HG02970 (cell line): Measurements from ENCODE around the gene SPG11.
"Not testable (repeated sequence)": the region's sequence is repeated elsewhere in the genome, so short reads cannot be mapped to it uniquely, and the experiment has no call there.

Experiments
- ATAC-seq: cut with Tn5 transposase; IDR thresholded peaks from one replicate; pipeline ENCODE4 v1.9.1; 2021; ENCODE audit warnings: mild to moderate bottlenecking, moderate library complexity, moderate number of reproducible peaks; ENCODE audit not compliant: unreplicated experiment, low FRiP score

The SPG11 gene

GRCh38 chr15:44570361-44570760, 93.1 kb downstream of the SPG11 start:
- ATAC-seq: no peak

- no peak for ATAC-seq
Observed at GRCh38 chr15:44569316-44569715, 94.1 kb downstream of the SPG11 start.

GRCh38 chr15:44568338-44568737, 95.1 kb downstream of the SPG11 start:
- no peak for ATAC-seq

GRCh38 chr15:44566155-44566540, 97.3 kb downstream of the SPG11 start:
- ATAC-seq: no peak

GRCh38 chr15:44565387-44566154, 97.9 kb downstream of the SPG11 start:
- no peak for ATAC-seq

DNA sequence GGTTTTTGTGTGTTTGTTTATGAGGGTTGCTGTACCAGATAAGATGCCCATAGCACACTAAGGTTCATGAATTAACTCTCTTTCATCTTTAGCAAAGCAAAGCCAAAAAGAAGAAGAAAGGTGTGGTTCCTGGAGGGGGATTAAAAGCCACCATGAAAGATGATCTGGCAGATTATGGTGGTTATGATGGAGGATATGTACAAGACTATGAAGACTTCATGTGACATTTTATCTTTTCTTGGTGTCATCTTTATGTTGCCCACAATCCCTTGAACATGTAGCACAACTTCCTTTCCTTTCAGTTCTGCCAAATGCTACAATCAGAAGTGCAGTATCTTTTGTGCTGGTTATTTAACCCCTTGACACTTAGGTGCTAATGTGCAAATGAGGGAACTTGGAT, 102.5 kb downstream of the SPG11 start:
- not testable (repeated sequence) for ATAC-seq

GRCh38 chr15:44554934-44555723, 108.3 kb downstream of the SPG11 start:
- ATAC-seq: no peak

GRCh38 chr15:44550734-44551133, 112.7 kb downstream of the SPG11 start:
- no peak for ATAC-seq

- ATAC-seq: no peak
Observed at GRCh38 chr15:44550256-44550655, 113.2 kb downstream of the SPG11 start.

DNA sequence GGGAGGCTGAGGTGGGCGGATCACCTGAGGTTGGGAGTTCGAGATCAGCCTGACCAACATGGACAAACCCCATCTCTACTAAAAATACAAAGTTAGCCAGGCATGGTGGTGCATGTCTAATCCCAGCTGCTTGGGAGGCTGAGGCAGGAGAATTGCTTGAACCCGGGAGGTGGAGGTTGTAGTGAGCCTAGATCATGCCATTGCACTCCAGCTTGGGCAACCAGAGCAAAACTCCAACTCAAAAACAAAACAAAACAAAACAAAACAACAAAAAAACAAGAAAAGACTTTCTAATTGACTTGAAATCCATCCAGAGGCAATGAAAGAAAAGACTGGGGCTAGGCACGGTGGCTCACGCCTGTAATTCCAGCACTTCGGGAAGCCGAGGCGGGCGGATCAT, 114.3 kb downstream of the SPG11 start:
- ATAC-seq: not testable (repeated sequence)

- ATAC-seq: no peak
Observed at GRCh38 chr15:44545913-44546802, 117.3 kb downstream of the SPG11 start.

DNA sequence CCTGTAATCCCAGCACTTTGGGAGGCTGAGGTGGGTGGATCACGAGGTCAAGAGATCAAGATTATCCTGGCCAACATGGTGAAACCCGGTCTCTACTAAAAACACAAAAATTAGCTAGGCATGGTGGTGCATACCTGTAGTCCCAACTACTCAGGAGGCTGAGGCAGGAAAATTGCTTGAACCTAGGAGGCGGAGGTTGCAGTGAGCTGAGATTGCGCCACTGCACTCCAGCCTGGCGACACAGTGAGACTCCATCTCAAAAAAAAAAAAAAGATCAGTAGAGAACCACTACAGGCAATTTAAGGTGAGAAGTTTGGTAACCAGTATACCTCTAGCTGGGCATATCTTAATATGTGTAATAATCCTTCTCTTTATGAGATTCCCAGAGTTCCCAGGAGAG, 118.7 kb downstream of the SPG11 start:
- not testable (repeated sequence) for ATAC-seq

- no peak for ATAC-seq
Observed at GRCh38 chr15:44542596-44542995, 120.9 kb downstream of the SPG11 start.

- ATAC-seq: no peak
Observed at GRCh38 chr15:44541282-44541958, 122.0 kb downstream of the SPG11 start.

- no peak for ATAC-seq
Observed at GRCh38 chr15:44537735-44538240, 125.7 kb downstream of the SPG11 start.

DNA sequence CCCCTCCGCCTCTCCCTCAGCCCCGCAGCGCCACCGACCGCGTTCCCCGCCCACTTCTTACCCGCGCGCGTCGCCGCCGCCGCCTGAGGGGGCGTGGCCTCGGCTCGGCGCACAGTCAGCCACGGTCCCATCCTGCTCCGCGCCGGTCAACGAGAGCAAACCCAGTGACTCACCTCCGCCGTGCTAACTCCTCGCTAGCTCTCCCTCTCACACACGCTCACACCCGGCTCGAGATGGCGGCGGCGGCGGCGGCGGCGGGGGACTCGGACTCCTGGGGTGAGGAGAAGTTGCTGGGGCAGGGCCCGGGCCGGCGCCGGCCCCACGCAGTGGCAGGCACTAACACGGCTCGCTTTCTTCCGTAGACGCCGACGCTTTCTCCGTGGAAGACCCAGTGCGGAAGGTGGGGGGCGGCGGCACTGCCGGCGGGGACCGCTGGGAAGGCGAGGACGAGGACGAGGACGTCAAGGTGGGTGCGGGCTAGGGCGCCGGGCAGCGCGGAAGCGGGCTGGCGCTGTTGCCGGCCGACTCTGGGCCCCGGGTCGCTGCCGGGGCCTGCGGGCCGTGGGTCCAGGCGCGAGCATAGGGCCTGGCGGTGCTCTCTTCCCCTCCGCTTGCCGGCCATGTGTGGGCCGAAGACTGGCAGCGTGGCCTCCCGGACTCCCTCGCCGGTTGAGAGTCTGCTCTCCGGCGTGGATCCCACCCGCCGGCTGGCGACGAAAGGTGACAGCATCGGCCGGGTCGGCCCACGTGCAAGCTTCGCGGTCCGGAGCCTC, 126.3 kb downstream of the SPG11 start, which contains the start of gene EIF3J:
Gene EIF3J, plus strand, starts transcription at position 186 of the 773 bp plus-strand sequence. Its CDS starts 48 bp downstream, at position 234.
- peak; percentile 90 for ATAC-seq

DNA sequence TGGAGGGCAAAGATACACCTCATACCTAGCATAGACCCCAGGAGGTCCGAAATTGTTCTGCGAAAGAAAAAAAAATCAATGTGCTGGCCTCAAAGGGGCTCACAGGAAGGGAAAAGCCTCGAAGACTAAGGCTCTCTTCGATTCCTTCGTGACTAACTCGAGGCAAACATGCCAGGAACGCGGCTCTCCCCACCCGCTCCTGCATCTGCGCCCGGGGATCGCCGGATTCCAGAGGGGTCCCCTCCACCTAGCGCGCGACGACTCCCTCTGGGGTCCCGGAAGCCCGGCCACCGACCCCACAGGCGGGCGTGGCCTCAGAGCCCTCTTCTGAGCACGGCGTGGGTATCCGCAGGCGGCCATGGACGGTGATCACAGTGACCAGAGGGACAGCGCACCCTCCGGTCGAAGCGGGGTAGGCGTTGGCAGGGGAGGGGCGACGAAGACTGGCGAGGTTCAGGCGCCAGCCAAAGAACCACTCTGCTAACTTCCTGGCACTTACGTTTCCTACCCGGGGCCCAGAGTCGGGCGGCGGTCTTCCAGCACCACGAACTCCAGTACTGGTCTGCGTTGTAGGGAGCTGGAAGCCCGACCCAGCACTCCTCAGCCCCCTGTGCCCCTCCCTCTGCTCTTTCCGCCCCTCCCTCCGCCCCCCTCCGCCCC, 127.0 kb downstream of the SPG11 start:
- ATAC-seq: peak; percentile 54

DNA sequence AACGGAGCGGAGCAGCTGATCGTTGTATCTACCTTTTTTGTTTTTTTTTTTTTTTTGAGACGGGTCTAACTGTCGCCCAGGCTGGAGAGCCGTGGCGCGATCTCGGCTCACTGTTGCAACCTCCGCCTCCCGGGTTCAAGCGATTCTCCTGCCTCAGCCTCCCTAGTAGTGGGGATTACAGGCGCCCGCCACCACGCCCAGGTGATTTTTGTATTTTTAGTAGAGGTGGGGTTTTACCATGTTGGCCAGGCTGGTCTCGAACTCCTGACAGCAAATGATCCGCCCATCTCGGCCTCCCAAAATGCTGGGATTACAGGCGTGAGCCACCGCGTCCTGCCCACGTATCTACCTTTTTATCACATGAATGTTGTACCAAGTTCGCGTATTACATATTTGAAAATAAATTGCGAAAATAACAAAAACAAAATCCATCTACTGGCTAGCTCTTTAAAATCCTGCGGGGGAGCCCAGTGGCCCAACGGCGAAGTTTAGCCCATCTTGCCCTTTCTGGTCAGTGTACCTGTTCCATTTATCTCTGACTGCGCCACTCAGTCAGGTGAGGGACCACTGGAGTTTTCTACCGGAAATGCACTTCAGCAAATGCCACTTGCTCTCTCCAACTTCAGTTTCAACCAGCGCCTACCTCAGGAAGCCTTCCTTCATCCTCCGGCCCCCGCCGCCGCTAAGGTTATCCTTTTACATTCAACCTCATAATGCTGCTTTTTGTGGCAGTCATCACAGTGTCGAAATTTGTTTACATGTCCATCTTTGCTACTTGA, 127.8 kb downstream of the SPG11 start:
- no peak for ATAC-seq
